ENCODE data around the gene APBA2.

DNA sequence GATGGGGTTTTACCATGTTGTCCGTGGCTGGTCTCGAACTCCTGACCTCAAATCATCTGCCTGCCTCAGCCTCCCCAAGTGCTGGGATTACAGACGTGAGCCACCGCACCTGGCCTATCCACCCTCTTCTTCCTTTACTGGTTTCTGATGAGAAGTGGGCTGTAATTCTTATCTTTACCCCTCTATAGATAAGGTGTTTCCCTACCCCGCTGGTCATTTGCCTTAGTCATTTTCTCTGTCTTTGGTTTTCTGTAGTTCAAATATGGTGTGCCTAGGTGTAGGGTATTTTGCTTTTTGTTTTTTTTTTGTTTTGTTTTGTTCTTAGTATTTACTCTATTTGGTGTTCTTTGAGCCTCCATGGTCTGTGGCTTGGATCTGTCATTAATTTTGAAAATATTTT lies 41.3 kb downstream of the APBA2 start:
- TF ChIP-seq EZH2 (IDR thresholded peaks at IDR 0.05; ENCODE audit: borderline replicate concordance, low read depth, low read length, severe bottlenecking), result no peak
- TF ChIP-seq, protein P1, sequence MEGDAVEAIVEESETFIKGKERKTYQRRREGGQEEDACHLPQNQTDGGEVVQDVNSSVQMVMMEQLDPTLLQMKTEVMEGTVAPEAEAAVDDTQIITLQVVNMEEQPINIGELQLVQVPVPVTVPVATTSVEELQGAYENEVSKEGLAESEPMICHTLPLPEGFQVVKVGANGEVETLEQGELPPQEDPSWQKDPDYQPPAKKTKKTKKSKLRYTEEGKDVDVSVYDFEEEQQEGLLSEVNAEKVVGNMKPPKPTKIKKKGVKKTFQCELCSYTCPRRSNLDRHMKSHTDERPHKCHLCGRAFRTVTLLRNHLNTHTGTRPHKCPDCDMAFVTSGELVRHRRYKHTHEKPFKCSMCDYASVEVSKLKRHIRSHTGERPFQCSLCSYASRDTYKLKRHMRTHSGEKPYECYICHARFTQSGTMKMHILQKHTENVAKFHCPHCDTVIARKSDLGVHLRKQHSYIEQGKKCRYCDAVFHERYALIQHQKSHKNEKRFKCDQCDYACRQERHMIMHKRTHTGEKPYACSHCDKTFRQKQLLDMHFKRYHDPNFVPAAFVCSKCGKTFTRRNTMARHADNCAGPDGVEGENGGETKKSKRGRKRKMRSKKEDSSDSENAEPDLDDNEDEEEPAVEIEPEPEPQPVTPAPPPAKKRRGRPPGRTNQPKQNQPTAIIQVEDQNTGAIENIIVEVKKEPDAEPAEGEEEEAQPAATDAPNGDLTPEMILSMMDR (IDR thresholded peaks at IDR 0.05; ENCODE audit: borderline replicate concordance, extremely low read depth, low read length, poor library complexity, severe bottlenecking), result no peak

All from DND-41 (cell line).